ENCODE data around the gene TBXA2R.

DNA sequence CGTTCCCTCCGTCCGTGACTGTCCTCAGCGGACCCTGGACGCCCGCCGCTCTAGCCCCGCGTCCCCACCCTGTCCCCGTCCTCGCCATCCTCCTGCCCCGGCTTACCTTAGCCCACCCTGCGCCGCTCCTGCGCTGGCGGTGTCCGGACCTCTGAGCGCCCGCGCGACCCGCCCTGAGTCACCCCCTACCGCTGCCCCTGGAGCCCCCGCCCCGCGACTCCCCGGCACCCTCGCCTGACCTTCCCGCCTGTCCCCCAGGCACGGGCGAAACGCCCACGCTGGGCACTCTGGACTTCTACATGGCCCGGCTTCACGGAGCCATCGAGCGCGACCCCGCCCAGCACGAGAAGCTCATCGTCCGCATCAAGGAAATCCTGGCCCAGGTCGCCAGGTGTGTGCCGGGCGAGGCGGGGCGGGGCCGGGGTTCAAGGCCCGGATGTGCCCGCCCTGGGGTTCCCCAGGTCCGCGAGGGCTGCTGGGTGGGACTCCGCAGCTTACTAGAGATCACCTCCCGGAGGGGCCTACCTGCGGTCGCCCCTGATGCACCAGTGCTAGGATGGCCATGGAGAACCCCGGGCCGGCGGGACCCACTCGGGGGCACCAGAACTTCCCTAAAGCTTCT lies 28.8 kb downstream of the TBXA2R start:
- TF ChIP-seq POLR2A (IDR thresholded peaks at IDR 0.05; ENCODE audit: low read depth, low read length): no peak
- no peak for TF ChIP-seq POLR2AphosphoS5 (IDR thresholded peaks at IDR 0.05; ENCODE audit: low read depth, low read length)
- no peak for TF ChIP-seq TAF1 (IDR thresholded peaks at IDR 0.05; ENCODE audit: low read depth, low read length)
- TF ChIP-seq POU2F2 (IDR thresholded peaks at IDR 0.05; ENCODE audit: low read depth, low read length): no peak
- no peak for TF ChIP-seq PAX5 (IDR thresholded peaks at IDR 0.05; ENCODE audit: insufficient read depth, low read length, severe bottlenecking)
- TF ChIP-seq SPI1 (IDR thresholded peaks at IDR 0.05; ENCODE audit: low read depth, low read length): no peak
